CD4-positive, alpha-beta T cell treated with Interleukin-17A for 4 hours (primary cell): ENCODE measurements around the gene KRT75.
"Not testable (repeated sequence)": the region's sequence is repeated elsewhere in the genome, so short reads cannot be mapped to it uniquely, and the experiment has no call there.

Experiments used
- DNase-seq: peaks from one replicate; pipeline ENCODE4 v3.0.0-alpha.2; 2020; ENCODE audit warnings: mixed read lengths

KRT75 gene

GRCh38 chr12:52434081-52434733, at the start of gene KRT75:
Gene KRT75, minus strand, starts transcription at chr12:52434371. Its CDS starts 67 bp downstream, at chr12:52434304.
- no peak for DNase-seq

- no peak for DNase-seq
Observed at GRCh38 chr12:52480073-52480472, 45.9 kb upstream of the KRT75 start.

GRCh38 chr12:52477651-52478050, 43.5 kb upstream of the KRT75 start:
- no peak for DNase-seq

- DNase-seq: no peak
Observed at GRCh38 chr12:52474212-52474611, 40.0 kb upstream of the KRT75 start.

GRCh38 chr12:52473768-52474167, 39.6 kb upstream of the KRT75 start, which contains the start of gene KRT6C:
Gene KRT6C, minus strand, starts transcription at chr12:52473805. Its CDS starts 68 bp downstream, at chr12:52473737.
- no peak for DNase-seq

GRCh38 chr12:52469853-52470252, 35.7 kb upstream of the KRT75 start:
- DNase-seq: no peak

- no peak for DNase-seq
Observed at GRCh38 chr12:52464897-52465296, 30.7 kb upstream of the KRT75 start.

- DNase-seq: no peak
Observed at GRCh38 chr12:52461693-52462092, 27.5 kb upstream of the KRT75 start.

GRCh38 chr12:52458861-52459260, 24.7 kb upstream of the KRT75 start:
- DNase-seq: no peak

GRCh38 chr12:52455821-52456220, 21.6 kb upstream of the KRT75 start:
- no peak for DNase-seq

- DNase-seq: no peak
Observed at GRCh38 chr12:52454411-52455201, 20.4 kb upstream of the KRT75 start.

GRCh38 chr12:52452101-52452500, 17.9 kb upstream of the KRT75 start, which contains the start of gene KRT6B:
Gene KRT6B, minus strand, starts transcription at chr12:52452146. Its CDS starts 68 bp downstream, at chr12:52452078.
- no peak for DNase-seq

GRCh38 chr12:52448228-52448627, 14.1 kb upstream of the KRT75 start:
- no peak for DNase-seq

- DNase-seq: not testable (repeated sequence)
Observed at GRCh38 chr12:52447196-52447595, 13.0 kb upstream of the KRT75 start.

- no peak for DNase-seq
Observed at GRCh38 chr12:52446367-52447045, 12.3 kb upstream of the KRT75 start.

- DNase-seq: no peak
Observed at GRCh38 chr12:52445876-52446275, 11.7 kb upstream of the KRT75 start.

- no peak for DNase-seq
Observed at GRCh38 chr12:52444647-52445595, 10.8 kb upstream of the KRT75 start.

- no peak for DNase-seq
Observed at GRCh38 chr12:52443966-52444365, 9.8 kb upstream of the KRT75 start.

- no peak for DNase-seq
Observed at GRCh38 chr12:52442600-52443061, 8.5 kb upstream of the KRT75 start.

- no peak for DNase-seq
Observed at GRCh38 chr12:52441320-52441911, 7.2 kb upstream of the KRT75 start.

GRCh38 chr12:52440821-52441319, 6.7 kb upstream of the KRT75 start:
- DNase-seq: no peak

GRCh38 chr12:52439845-52440244, 5.7 kb upstream of the KRT75 start:
- no peak for DNase-seq
